Brain microvascular endothelial cell (primary cell): Measurements from ENCODE around the gene ZXDB.
"Not testable (repeated sequence)": the region's sequence is repeated elsewhere in the genome, so short reads cannot be mapped to it uniquely, and the experiment has no call there.

ENCODE experiments used
- DNase-seq: peaks from one replicate; pipeline ENCODE4 v3.0.0-alpha.2; 2020
- H3K27ac ChIP-seq: fragments of 250-450 bp; sonication (Bioruptor Pico); 2 replicates; pipeline ENCODE4 v1.5.1; 2020; ENCODE audit warnings: mild to moderate bottlenecking, moderate library complexity
- H3K27me3 ChIP-seq: fragments of 250-450 bp; sonication (Bioruptor Pico); replicated peaks from 2 replicates; pipeline ENCODE4 v1.5.1; 2020; ENCODE audit warnings: mild to moderate bottlenecking
- H3K36me3 ChIP-seq: fragments of 250-450 bp; sonication (Bioruptor Pico); replicated peaks from 2 replicates; pipeline ENCODE4 v1.5.1; 2020; ENCODE audit warnings: mild to moderate bottlenecking
- H3K4me3 ChIP-seq: 2 replicates; pipeline ENCODE4 v1.5.1; 2011; ENCODE audit warnings: low read depth, mild to moderate bottlenecking, control low read depth, low read length, moderate library complexity
- in situ Hi-C: cut with HindIII; loops from 2 replicates; pipeline ENCODE4 v1.10.0; 2017; ENCODE audit warnings: low sequenced_read_pairs, low pct_ligation_motif_present
- TF ChIP-seq, protein P1 (sequence below): IDR thresholded peaks from 2 replicates; pipeline ENCODE4 v1.5.1; 2011; ENCODE audit warnings: low read depth, mild to moderate bottlenecking, moderate library complexity, low read length, control low read depth, inconsistent platforms; ENCODE audit errors: missing control alignments

ZXDB gene

DNA sequence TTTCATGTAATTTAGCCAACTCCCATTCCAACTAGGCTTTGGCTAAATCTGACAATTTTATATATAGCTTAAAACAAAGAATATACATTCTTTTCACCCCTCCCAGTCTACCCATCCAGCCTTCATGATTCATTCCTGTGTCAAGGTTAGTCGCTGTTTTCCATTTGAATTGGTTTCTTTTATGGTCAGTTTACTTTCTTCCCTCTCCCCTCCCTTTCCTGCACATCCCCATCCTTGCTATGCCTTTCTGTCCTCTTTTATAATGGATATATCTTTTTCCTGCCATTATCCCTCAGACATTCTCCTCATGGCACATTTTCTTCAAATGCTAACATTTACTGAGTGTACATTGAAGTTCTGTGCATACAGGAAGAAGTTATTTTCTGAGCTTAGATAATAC is 4.7 kb downstream of the ZXDB start:
- TF ChIP-seq, protein P1, sequence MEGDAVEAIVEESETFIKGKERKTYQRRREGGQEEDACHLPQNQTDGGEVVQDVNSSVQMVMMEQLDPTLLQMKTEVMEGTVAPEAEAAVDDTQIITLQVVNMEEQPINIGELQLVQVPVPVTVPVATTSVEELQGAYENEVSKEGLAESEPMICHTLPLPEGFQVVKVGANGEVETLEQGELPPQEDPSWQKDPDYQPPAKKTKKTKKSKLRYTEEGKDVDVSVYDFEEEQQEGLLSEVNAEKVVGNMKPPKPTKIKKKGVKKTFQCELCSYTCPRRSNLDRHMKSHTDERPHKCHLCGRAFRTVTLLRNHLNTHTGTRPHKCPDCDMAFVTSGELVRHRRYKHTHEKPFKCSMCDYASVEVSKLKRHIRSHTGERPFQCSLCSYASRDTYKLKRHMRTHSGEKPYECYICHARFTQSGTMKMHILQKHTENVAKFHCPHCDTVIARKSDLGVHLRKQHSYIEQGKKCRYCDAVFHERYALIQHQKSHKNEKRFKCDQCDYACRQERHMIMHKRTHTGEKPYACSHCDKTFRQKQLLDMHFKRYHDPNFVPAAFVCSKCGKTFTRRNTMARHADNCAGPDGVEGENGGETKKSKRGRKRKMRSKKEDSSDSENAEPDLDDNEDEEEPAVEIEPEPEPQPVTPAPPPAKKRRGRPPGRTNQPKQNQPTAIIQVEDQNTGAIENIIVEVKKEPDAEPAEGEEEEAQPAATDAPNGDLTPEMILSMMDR, result no peak
- H3K4me3 ChIP-seq, result no peak overlapping the region
- in situ Hi-C loops, result no loop called here
- peak overlapping the region; percentile 9 for H3K27ac ChIP-seq
- no peak for DNase-seq
- H3K36me3 ChIP-seq, result no peaks in the 10 kb centered on the region
- no peaks in the 10 kb centered on the region for H3K27me3 ChIP-seq

DNA sequence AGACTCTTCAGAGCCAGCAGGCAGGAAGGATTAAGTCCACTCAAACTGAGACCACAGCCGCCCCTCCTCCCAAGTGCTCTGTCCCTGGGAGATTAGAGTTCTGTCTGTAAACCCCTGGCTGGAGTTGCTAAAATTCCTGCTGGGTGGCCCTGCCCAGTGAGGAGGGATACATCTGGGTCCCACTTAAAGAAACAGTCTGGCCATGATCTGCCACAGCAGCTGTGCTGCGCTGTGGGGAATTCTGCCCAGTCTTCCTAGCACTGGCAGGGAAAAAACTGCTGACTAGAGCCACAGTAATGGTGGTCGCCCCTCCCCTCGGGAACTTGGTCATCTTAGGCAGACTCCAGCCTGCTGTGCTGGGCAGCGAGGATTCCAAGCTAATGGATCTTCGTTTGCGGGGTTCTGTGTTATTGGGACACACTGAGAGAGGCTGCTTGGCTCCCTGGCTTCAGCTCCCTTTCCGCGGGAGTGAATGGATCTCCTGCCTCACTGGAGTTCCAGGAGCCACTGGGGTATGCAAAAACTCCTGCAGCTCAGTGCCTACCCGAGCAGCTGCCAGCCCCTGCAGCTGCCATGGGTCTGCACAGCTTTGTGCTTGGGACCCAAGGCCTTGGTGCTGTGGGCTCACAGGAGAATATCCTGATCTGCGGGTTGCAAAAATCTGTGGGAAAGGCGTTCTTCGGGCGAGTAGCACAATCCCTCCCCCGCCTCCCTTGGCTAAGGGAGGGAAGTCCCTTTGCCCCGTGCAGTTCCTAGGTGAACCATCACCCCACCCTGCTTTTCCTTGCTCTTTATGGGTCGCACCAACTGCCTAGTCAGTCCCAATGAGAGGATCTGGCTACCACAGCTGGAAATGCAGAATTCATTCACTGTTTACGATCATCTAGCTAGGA is 15.7 kb downstream of the ZXDB start:
- TF ChIP-seq, protein P1, result no peak
- in situ Hi-C loops, result no loop called here
- H3K27me3 ChIP-seq, result no peaks in the 10 kb centered on the region
- H3K36me3 ChIP-seq, result no peaks in the 10 kb centered on the region
- no peak overlapping the region for H3K27ac ChIP-seq
- no peak for DNase-seq
- H3K4me3 ChIP-seq, result no peak overlapping the region

DNA sequence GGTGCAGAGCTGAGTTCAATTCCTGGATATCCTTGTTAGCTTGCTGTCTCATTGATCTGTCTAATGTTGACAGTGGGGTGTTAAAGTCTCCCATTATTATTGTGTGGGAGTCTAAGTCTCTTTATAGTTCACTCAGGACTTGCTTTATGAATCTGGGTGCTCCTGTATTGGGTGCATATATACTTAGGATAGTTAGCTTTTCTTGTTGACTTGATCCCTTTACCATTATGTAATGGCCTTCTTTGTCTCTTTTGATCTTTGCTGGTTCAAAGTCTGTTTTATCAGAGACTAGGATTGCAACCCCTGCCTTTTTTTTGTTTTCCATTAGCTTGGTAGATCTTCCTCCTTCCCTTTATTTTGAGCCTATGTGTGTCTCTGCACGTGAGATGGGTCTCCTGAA is 21.5 kb downstream of the ZXDB start:
- H3K27me3 ChIP-seq, in situ Hi-C loops, H3K36me3 ChIP-seq, H3K4me3 ChIP-seq, DNase-seq, H3K27ac ChIP-seq: not testable (repeated sequence)

DNA sequence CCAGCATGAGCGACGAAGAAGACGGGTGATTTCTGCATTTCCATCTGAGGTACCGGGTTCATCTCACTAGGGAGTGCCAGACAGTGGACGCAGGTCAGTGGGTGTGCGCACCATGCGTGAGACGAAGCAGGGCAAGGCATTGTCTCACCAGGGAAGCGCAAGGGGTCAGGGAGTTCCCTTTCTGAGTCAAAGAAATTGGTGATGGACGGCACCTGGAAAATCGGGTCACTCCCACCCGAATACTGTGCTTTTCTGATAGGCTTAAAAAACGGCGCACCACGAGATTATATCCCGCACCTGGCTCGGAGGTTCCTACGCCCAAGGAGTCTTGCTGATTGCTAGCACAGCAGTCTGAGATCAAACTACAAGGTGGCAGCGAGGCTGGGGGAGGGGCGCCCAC is 37.6 kb downstream of the ZXDB start:
- H3K36me3 ChIP-seq, DNase-seq, H3K27ac ChIP-seq, in situ Hi-C loops, H3K27me3 ChIP-seq, H3K4me3 ChIP-seq: not testable (repeated sequence)

DNA sequence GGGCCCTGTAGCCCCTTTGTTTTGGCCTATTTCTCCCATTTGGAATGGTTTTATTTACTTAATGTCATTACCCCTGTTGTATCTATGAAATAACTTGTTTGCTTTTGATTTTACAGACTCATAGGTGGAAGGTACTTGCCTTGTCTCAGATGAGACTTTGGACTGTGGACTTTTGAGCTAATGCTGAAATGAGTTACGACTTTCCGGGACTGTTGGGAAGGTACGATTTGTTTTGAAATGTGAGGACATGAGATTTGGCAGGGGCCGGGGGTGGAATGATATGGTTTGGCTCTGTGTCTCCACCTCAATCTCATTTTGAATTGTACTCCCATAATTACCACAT is 48.8 kb downstream of the ZXDB start:
- H3K27ac ChIP-seq, result no peak overlapping the region
- no peaks in the 10 kb centered on the region for H3K36me3 ChIP-seq
- H3K4me3 ChIP-seq, result no peak overlapping the region
- in situ Hi-C loops, result no loop called here
- no peaks in the 10 kb centered on the region for H3K27me3 ChIP-seq
- TF ChIP-seq, protein P1, result no peak
- no peak for DNase-seq

DNA sequence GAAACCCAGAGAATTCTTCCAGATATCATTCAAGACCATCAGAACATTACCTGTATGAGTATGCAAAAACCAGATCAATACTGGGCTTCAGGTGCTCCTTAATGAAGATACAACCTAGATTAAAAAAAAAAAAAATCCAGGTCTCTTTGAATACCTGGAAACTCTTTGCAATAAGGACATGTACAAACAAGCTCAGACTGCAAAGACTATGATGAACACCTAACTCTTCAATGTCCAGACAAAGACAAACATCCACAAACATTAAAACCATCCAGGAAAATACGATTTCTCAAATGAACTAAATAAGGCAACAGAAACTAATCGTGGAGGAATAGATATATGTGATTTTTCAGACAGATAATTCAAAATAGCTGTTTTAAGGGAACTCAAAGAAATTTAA is 49.5 kb downstream of the ZXDB start:
- TF ChIP-seq, protein P1, result no peak
- Histone ChIP-seq H3K36me3 (no peaks in the 10 kb centered on the region), H3K27me3 (no peaks in the 10 kb centered on the region), H3K4me3 (no peak overlapping the region), H3K27ac (no peak overlapping the region)
- no peak for DNase-seq
- in situ Hi-C loops, result no loop called here

DNA sequence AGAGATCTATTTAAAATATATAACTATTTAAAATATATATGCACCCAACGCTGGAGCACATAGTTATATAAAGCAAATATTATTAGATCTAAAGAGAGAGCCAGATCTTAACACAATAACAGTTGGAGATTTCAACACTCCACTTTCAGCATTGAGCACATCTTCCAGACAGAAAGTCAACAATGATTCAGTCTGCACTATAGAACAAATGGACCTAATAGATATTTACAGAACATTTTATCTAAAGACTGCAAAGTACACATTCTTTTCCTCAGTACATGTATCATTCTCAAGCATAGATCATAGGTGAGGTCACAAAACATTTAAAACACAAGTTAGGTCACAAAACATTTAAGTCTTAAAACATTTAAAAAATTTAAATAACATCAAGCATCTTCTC is 51.9 kb downstream of the ZXDB start:
- TF ChIP-seq, protein P1, result no peak
- no peaks in the 10 kb centered on the region for H3K36me3 ChIP-seq
- H3K27me3 ChIP-seq, result no peaks in the 10 kb centered on the region
- DNase-seq, result no peak
- in situ Hi-C loops, result no loop called here
- no peak overlapping the region for H3K27ac ChIP-seq
- H3K4me3 ChIP-seq, result no peak overlapping the region
